ENCODE measurements around the gene TM4SF4. TPM values are rescaled to one million over a fixed set of nuclear protein-coding genes. Genes with fewer than 3 reads are reported as not detected.

The TM4SF4 gene
- total and polyA plus RNA-seq, 7 donors, result 0.07 to 0.66 (median 0.13) TPM; not detected in 4

- Histone ChIP-seq H3K4me3 (no peak overlapping the region), H3K9me3 (peaks cover 4% of the 10 kb centered on the region), H3K4me1 (peaks cover 9% of the 10 kb centered on the region), H3K36me3 (ENCODE audit: insufficient read depth in 1 of 2, low read depth in 1 of 2) (no peaks in the 10 kb centered on the region), H3K27me3 (ENCODE audit: insufficient read depth in 3 of 3, low read length in 2 of 3) (no peaks in the 10 kb centered on the region), H3K27ac (no peak overlapping the region)
- ATAC-seq (no peak), DNase-seq (no peak)
- TF ChIP-seq CTCF (IDR thresholded peaks at IDR 0.05), result no peak
- intact Hi-C loops (cut with DNase I), result no loop called here
Measured at GRCh38 chr3:149490260-149490971, 15.9 kb downstream of the TM4SF4 start.

- H3K9me3 ChIP-seq, result peaks cover 4% of the 10 kb centered on the region
- no peaks in the 10 kb centered on the region for H3K36me3 ChIP-seq (ENCODE audit: insufficient read depth in 1 of 2, low read depth in 1 of 2)
- intact Hi-C loops (cut with DNase I), result no loop called here
- TF ChIP-seq CTCF (IDR thresholded peaks at IDR 0.05), result no peak
- ATAC-seq (peak in 3 of 4 donors; percentile 29 to 42 (median 41)), DNase-seq (no peak)
- H3K4me1 ChIP-seq, result peaks cover 9% of the 10 kb centered on the region
- no peaks in the 10 kb centered on the region for H3K27me3 ChIP-seq (ENCODE audit: insufficient read depth in 3 of 3, low read length in 2 of 3)
- WGBS, 3 donors, result 69 to 82% (median 76%) methylated on average over 8 of the region's 8 CpGs
- H3K27ac ChIP-seq, result no peak overlapping the region
- no peak overlapping the region for H3K4me3 ChIP-seq
Measured at GRCh38 chr3:149493315-149494021, 19.0 kb downstream of the TM4SF4 start.

- no peak overlapping the region for H3K4me3 ChIP-seq
- no peaks in the 10 kb centered on the region for H3K36me3 ChIP-seq (ENCODE audit: insufficient read depth in 1 of 2, low read depth in 1 of 2)
- WGBS, 3 donors, result 35 to 45% (median 36%) methylated on average over 11 of the region's 11 CpGs
- DNase-seq (peak in 1 of 2 donors; percentile 43), ATAC-seq (peak; percentile 55 to 80 (median 64))
- peak; percentile 74 for TF ChIP-seq CTCF (IDR thresholded peaks at IDR 0.05)
- H3K27ac ChIP-seq, result no peak overlapping the region
- intact Hi-C loops (cut with DNase I), result no loop called here
- H3K9me3 ChIP-seq, result peaks cover 4% of the 10 kb centered on the region
- no peaks in the 10 kb centered on the region for H3K27me3 ChIP-seq (ENCODE audit: insufficient read depth in 3 of 3, low read length in 2 of 3)
- H3K4me1 ChIP-seq, result peaks cover 9% of the 10 kb centered on the region
Measured at GRCh38 chr3:149494022-149494758, 19.7 kb downstream of the TM4SF4 start.

DNA sequence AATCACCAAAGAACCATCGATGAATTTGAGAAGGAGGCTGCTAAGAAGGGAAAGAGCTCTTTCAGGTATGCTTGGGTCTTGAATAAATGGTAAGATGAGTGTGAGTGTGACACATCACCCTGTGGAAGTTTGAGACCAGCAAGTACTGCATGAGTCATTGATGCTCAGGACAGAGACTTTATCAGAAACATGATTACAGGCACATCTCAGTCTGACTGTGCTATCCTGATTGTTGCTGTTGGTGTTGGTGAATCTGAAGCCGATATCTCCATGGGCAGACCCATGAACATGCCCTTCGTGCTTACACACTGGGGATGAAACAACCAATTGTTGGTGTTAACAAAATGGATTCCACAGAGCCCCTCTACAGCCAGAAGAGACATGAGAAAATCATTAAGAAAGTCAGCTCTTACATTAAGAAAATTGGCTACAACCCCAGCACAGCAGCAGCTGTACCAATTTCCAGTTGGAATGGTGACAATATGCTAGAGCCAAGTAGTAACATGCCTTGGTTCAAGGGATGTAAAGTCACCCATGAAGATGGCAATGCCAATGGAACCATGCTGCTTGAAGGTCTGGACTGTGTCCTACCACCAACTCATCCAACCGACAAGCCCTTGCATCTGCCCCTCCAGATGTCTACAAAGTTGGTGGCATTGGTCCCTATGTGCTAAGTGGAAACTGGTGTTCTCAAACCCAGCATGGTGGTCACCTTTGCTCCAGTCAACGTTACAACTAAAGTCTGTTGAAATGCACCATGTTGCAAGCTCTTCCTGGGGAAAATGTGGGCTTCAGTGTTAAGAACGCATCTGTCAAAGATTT, 20.5 kb downstream of the TM4SF4 start:
- Histone ChIP-seq H3K4me3 (no peak overlapping the region), H3K27ac (no peak overlapping the region), H3K27me3 (ENCODE audit: insufficient read depth in 3 of 3, low read length in 2 of 3) (no peaks in the 10 kb centered on the region), H3K36me3 (ENCODE audit: insufficient read depth in 1 of 2, low read depth in 1 of 2) (no peaks in the 10 kb centered on the region), H3K9me3 (peaks cover 4% of the 10 kb centered on the region), H3K4me1 (peaks cover 2% of the 10 kb centered on the region)
- intact Hi-C loops (cut with DNase I), result loop anchor here in 1 of 2 donors (5.0 kb wide), 1 partner anchor 277 kb away; no protein-coding TSS in a partner anchor
- DNase-seq, result no peak
- TF ChIP-seq CTCF (IDR thresholded peaks at IDR 0.05), result no peak
- 77 to 83% (median 79%) methylated on average over 6 of the region's 6 CpGs for WGBS, 3 donors
- peak; percentile 41 to 75 (median 54) for ATAC-seq
